DMS114 treated with DMSO at 0.1 percent for 48 hours (cell line): ENCODE measurements around the gene COX6A1.

ENCODE experiments used
- DNase-seq: peaks from one replicate; lab custom pipeline; 2025; ENCODE audit not compliant: unreplicated experiment; lab: John Stamatoyannopoulos, UW

COX6A1 gene

DNA sequence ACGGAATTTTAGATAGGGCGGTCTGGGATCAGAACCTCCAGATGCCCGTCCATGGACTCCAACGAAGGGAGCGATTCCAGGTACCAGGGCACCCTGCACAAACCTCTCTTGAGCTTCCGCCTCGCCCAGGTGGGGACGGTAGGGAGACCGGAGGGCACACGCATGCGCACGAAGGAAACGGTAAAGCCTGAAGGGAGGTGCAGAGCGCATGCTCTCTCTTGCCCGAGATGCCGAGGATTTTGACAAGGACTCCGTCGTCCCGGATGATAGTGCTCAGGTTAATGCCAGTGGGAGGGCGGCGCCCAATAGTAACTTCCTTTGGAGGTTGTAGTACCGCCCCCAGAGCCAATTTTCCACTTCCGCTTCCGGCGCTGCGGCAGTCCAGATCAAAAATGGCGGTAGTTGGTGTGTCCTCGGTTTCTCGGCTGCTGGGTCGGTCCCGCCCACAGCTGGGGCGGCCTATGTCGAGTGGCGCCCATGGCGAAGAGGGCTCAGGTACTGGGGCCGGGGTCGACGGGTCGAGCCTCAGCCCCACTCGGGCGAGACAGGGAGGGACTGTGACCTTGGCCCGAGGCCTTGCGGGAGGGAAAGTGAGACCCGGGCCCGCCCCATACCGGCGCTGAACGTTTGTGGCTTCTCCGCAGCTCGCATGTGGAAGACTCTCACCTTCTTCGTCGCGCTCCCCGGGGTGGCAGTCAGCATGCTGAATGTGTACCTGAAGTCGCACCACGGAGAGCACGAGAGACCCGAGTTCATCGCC is at the start of gene COX6A1:
COX6A1 (plus strand) TSS at position 379 of the 760 bp plus-strand sequence; CDS start at position 393, 14 bp downstream.
- peak; percentile 98 for DNase-seq

DNA sequence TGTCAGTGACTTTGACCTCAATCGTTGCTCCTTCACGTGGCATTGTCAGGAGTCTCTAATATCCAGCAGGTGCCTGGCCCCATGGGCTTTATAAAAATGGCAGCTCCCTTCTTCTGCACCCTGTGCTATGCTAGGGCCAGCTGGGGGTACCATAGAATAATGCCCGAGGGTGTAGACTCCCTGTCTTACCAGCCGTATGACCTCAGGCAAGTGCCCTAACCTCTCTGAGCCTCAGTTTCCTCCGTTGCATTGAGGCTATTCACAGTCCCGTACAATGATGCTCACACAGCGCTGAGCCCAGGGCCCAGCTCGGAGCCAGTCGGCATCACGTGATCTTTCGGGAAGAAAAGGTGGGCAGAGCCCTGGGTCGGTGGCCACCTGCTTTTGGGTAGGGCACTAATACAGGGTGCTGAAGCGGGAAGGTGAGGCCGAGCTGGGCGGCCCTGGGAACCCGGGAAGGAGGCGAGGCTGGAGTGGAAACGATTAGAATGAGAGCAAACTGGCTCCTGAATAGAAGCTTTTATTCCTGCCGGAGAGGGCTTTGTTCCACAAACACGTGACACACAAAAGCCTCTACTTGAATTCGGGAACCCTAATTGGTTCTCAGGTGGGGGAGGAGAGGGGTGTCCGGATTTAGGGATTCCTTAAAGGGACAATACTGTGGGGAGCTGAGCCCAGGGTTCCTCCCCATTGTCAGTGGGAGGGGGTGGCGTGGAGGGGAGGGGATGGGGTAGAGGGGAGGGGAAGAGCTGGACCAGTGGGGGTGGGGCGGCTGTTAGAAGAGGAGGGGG is 49.0 kb upstream of the COX6A1 start:
- no peak for DNase-seq

- DNase-seq, result no peak
Measured at GRCh38 chr12:120390540-120391120, 47.3 kb upstream of the COX6A1 start.

DNA sequence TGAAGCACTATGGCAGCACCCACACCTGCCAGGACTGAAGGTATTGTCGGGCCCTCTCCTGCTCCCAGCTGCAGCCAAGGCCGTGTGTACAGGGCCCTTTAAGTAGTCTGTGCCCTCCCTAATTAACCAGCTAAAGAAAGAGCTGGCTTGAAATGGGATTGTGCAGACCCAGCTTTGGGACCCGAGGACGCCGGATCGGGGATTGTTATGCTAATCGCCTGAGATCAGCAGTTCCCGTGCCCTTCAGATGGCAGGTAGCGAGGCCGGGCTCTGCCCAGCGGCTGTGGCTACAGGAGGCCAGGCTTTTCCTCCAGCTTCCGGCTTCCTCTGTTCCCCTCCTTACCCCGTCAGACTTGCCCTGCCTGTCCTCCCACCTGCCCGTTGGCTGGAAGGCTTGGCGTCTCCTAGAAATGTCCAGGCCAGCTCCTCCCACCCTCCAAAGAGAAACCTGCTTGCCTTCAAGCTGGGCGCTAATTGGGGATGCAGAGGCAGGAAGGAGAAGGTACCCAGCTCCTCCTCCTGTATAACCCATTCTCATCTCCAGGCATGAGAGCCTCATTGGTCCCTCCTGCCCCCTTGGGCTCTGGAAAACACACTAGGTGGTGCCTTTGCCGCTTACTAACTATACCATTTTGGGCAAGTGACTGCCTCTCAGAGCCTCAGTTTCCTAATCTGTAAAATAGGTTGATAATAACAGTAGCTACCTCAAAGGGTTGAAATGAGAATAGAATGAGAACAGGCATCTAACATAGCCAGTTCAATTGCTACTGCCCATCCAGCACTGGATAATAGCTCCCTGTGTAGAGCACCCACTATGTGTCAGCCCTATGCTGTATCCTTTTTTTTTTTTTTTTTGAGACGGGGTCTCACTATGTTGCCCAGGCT is 43.2 kb upstream of the COX6A1 start:
- no peak for DNase-seq

- DNase-seq, result peak; percentile 13
Measured at GRCh38 chr12:120397824-120398540, 39.9 kb upstream of the COX6A1 start.

DNA sequence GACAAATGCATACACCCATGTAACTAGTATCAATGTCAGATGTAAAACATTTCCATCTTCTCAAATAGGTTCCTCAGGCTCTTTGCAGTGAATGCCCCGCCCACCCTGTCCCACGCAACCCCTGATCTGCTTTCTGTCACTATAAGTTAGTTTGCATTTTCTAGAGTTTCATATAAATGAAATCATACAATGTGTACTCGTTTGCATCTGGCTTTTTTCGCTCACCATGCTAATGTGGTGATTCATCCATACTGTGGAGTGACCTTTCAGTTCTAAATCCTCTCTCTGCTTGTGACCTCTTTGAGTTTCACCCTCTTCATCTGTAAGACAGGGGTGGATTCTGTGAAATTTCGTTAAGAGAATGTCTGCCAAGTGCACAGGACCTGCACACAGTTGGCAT is 38.4 kb upstream of the COX6A1 start:
- no peak for DNase-seq

- DNase-seq, result no peak
Measured at GRCh38 chr12:120402217-120402616, 35.7 kb upstream of the COX6A1 start.

DNA sequence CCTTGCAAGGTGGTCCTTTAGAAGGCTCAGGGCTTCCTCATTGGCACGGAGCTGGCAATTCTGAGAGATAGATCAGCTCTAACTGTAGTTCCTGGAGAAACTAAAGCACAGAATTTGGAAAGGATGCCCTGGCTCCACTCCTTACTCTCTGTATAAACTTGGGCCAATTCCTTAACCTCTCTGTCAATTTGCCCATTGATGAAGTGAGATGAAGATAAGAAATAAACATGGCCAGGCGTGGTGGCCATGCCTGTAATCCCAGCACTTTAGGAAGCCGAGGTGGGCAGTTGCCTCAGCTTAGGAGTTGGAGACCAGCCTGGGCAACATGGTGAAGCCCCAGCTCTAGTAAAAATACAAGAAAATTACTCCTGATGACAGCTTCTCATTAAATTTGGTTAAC is 34.0 kb upstream of the COX6A1 start:
- DNase-seq, result no peak

DNA sequence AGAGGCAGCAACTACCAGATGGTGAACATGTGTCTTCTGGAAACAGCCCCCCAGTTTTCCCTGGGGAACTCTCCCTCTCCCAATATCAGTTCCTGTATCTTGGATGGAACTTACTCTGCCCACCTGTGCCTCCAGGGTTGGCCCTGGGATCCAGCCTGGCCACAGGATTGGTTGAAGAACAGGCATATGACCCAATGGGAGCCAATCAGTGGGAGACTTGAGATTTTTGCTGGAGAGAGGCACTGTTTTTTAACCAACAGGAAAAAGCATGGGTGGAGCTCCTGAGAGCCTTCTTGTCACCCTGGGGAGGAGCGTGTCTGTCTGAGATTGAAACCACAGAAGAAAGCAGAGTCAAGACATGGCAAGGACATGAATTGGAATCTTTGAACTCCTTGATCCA is 33.6 kb upstream of the COX6A1 start:
- no peak for DNase-seq

GRCh38 chr12:120406069-120406468 is 31.8 kb upstream of the COX6A1 start:
- no peak for DNase-seq

DNA sequence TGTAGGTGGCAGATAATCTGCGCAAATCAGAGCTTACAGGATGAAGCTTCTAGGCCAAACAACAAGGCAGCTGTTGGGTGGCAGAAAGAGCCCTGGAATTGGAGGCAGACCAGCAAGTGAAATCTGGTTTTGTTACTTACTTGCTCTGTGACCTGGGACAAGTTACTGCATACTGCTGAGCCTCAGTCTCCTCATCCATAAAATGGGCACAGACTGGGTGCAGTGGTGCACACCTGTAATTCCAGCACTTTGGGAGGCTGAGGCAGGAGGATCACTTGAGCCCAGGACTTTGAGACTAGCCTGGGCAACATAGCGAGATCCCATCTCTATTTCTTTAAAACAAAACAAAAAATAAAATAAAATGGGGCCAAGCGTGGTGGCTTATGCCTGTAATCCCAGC is 31.4 kb upstream of the COX6A1 start:
- DNase-seq, result no peak

DNA sequence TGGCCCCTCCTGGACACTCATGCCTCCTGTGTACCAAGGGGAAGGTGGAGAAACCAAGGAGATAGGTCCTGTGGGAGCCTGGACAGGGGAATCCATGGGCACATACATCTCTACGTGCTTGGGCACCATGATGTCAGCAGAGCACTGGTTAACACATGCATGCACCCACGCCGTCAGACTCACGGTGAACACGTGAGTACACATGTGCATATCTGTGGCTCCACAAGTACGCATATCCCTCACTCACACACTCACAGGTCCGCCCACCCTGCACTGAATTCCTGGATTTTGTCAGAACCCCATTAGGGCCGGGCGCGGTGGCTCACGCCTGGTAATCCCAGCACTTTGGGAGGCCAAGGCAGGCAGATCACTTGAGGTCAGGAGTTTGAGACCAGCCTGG is 29.1 kb upstream of the COX6A1 start:
- DNase-seq, result no peak

DNA sequence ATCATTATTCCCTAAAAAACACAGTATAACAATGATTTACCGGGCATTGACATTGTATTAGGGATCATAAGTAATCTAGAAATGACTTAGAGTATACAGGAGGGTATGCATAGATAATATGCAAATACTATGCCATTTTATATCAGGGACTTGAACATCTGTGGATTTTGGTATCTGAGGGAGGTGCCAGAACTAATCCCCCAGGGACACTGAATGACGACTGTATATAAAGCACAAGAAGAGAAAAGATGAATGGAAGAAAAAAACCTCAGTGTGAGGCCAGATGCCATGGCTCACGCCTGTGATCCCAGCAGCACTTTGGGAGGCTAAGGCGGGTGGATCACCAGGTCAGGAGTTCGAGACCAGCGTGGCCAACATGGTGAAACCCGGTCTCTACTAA is 25.5 kb upstream of the COX6A1 start:
- DNase-seq, result no peak

DNA sequence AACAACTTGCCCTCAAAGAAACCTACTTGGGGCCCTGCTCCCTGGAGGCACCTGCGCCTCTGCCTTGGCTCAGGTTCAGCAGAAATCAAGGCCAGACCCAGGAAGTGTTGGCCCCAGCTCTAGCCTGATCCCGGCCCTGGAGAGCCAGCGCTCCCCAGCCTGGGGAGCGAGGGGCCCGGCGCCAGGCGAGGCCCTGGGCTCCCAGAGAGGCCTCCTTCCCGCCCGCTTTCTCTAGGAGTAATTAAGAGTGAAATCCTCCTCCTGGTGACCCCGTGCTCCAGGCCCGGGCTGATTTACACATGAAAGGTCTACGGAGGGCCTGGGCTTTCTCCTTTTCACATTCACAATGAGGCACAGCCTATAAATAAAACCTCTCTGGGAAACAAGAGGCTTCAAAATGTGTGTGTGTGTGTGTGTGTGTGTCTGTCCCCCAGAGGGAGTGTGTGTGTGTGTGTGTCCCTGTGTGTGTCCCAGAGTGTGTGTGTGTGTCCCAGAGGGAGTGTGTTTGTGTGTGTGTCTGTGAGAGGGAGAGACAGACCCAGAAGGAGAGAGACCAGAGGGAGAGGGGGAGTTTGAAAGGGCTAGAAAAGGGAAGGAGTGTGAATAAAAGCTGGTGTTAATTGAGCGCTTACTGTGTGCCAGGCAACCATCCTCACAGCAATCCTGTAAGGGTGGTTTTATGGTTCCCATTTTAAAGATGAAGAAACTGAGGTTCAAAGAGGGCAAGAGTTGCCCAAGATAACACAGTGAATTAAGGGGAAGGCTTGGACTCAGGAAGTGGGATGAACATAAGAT is 23.8 kb upstream of the COX6A1 start:
- DNase-seq, result no peak

GRCh38 chr12:120416490-120417216 is 21.3 kb upstream of the COX6A1 start:
- DNase-seq, result no peak

- no peak for DNase-seq
Measured at GRCh38 chr12:120417917-120418580, 19.9 kb upstream of the COX6A1 start.

GRCh38 chr12:120421701-120422100 is 16.2 kb upstream of the COX6A1 start:
- DNase-seq, result no peak

GRCh38 chr12:120422892-120423456 is 14.9 kb upstream of the COX6A1 start:
- no peak for DNase-seq
